ENCODE data around the gene ARFIP2. TPM values are rescaled to one million over a fixed set of nuclear protein-coding genes. Genes with fewer than 3 reads are reported as not detected.

ARFIP2 gene, protein sequence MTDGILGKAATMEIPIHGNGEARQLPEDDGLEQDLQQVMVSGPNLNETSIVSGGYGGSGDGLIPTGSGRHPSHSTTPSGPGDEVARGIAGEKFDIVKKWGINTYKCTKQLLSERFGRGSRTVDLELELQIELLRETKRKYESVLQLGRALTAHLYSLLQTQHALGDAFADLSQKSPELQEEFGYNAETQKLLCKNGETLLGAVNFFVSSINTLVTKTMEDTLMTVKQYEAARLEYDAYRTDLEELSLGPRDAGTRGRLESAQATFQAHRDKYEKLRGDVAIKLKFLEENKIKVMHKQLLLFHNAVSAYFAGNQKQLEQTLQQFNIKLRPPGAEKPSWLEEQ
- total RNA-seq: 46.3 and 51.5 TPM in 2 replicates

DNA sequence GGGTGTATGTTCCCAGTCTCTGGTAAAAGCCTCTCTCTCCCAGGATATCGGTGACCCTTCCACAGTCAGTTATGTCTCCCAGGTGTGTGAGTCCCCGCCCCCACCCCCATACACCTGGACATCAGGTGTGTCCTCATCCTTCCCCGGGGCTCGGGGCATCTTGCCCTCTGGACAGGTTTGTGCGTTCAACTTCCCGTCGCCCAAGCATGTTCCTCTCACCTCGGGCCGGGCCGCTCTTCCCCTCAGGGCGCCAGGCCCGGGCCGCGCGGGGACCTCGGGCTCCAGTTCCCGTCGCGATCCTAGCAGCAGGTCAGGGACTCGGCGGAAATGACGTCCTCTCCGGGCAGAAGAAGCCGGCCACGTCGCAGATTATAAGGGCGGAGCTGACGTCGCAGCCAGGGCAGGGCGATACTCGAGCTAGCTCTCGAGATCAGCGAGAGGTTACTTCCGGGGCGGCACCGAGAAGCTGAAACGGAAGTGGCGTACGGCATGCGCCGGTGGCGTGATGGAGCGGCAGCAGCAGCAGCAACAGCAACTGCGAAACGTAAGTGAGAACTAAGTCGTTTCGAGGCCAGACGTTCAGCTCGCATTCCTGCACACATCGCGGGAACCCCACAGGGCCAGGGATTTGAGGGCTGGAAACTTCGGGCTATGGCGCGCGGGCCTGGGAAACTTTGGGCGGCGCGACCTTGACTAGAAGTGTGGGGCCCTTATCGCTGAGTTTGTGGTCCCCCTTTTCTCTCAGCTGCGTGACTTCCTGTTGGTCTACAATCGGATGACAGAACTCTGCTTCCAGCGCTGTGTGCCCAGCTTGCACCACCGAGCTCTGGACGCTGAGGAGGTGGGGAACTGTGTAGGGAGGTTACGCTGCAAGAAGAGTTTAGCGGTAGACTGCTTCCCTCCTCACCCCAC is at the start of gene ARFIP2, which contains the start of gene TIMM10B:
TSS of gene ARFIP2 (minus strand) at position 320 of the 912 bp plus-strand sequence. CDS start 910 bp downstream, outside the sequence.
TSS of gene TIMM10B (plus strand) at position 490 of the 912 bp plus-strand sequence. CDS start at position 506, 16 bp downstream.

DNA sequence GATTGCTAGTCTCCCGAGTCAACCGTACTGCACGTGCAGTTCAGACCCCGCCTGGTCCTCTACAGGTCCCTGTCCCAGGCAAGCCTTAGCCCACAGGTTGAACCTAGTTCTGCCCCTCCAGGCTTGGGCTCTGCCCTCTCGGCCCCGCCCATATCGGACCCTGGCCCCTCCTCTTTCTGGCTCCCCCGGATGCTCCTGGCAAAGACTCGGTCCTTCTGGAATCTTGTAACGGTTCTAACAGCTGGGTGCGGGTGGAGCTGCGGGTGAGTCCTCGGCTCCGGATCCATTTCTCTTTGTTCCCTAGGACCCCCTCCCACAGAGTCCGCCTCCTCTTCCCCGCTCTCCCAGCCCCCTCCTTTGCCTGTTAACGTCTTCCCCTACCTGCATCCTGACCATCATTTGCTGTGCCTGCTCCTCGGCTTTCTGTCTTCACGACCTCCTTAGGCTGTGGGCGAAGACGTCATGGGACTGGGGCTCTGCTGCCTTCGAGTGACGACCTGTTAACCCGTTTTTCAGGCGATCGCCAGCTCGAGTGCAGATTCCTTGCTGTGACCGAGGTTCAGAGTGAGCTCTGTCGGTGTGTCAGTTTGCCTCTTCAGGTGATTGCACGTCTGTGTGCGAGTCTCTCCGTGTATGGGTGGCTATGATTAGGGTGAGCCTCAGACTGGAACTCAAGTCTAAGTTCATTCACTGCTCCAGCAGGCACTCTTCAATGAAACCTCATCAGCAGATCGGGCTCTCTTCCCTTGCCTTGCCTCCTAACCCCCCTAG is 16.1 kb upstream of the ARFIP2 start, which contains the start of gene DNHD1:
TSS of gene DNHD1 (plus strand) at position 212 of the 771 bp plus-strand sequence. CDS start 936 bp downstream, outside the sequence.

DNA sequence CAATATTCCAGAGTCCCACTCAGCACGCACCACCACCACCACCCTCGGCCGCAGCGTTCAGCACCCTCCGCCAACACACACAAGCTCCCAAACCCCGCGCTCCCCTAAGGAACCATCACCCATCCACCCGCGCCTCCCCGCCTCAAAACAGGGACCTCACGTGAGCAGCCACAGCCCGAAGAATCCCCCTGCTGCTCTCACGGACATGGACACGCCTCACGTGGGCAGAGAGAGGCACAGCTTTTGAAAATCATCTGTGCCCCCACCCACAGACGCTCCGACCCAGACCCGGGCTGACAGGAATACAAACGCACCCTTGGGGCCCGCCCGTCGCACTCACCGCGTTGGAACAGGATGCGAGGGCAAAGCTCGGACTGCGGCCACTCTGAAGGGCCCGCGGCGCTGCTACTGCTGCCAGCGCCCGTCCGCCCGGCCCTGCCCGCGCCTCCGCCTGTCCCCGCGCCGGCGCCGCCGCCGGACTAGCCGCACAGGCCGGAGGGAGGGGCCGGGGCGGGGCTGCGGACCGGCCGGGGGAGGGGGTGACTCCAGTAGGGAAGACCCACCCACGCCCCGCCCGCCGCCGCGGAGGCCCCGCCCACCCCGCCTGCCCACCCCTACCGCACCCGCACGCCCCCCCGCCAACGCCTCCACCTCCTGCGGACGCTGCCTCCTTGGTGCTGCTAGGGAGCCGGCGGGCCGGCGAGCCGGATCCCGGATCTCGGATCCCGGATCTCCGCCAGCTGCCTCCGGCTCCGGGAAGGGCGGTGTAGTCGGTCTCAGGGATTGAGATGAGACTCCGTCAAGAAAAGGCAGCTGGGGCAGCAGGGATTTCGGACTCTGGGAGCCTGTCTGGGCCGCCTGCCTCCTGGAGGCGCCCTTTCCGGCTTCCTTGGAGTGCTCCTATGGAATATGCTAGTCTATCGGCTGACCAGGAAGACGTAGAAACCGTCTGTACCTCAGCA is 7.4 kb downstream of the ARFIP2 start, which contains the start of gene TRIM3:
TSS of gene TRIM3 (minus strand) at position 491 of the 962 bp plus-strand sequence. CDS start 8,246 bp downstream, outside the sequence.

DNA sequence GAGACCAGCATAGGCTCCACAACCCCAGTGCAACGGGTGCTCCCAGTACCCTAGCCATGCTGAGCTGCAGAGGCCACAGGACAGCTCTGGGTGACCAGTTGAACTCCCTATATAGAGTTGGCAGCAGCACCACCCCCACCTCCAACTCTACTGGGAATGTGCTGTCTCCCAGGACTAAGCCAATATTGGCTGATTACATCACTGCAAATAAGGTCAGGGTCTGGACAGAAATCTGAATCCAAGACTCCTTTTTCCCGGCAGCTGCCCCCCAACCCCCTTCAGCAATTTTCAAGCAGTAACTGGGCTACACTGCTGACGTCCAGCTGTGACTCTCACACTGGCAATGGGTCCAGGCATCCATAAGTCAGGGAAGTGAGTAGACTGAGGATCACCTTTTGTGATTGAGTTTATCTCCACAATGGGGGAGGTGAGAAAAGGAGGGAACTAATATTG is 40.2 kb downstream of the ARFIP2 start, which contains the start of gene HPX:
TSS of gene HPX (minus strand) at position 82 of the 453 bp plus-strand sequence. CDS start at position 58, 24 bp downstream.

Other genes starting within 250 kb of the ARFIP2 start
- gene FHIP1B, start 246.7 kb downstream of the ARFIP2 start, total RNA-seq: 14.0 and 18.2 TPM in 2 replicates
- under 0.01 and 0.07 TPM in 2 replicates for gene CNGA4, start 242.2 kb downstream of the ARFIP2 start, total RNA-seq
- not detected in 2 replicates for gene CCKBR, start 221.5 kb downstream of the ARFIP2 start, total RNA-seq
- gene CAVIN3, start 160.8 kb downstream of the ARFIP2 start, total RNA-seq: 145 and 301 TPM in 2 replicates
- 21.8 and 25.4 TPM in 2 replicates for gene SMPD1, start 90.9 kb downstream of the ARFIP2 start, total RNA-seq
- 40.4 and 42.6 TPM in 2 replicates for gene APBB1, start 62.2 kb downstream of the ARFIP2 start, total RNA-seq
- gene HPX, start 40.3 kb downstream of the ARFIP2 start, total RNA-seq: 0.53 and 0.65 TPM in 2 replicates
- 16.1 and 16.6 TPM in 2 replicates for gene TRIM3, start 7.4 kb downstream of the ARFIP2 start, total RNA-seq
- 30.2 and 33.7 TPM in 2 replicates for gene TIMM10B, start 170 bp upstream of the ARFIP2 start, total RNA-seq
- 4.1 and 9.0 TPM in 2 replicates for gene DNHD1, start 15.9 kb upstream of the ARFIP2 start, total RNA-seq
- gene RRP8, start 122.3 kb upstream of the ARFIP2 start, total RNA-seq: 14.8 and 14.9 TPM in 2 replicates
- gene ILK, start 122.4 kb upstream of the ARFIP2 start, total RNA-seq: 126 and 143 TPM in 2 replicates
- 16.9 and 17.8 TPM in 2 replicates for gene TAF10, start 130.9 kb upstream of the ARFIP2 start, total RNA-seq
- 86.5 and 157 TPM in 2 replicates for gene TPP1, start 138.1 kb upstream of the ARFIP2 start, total RNA-seq
- gene DCHS1, start 174.5 kb upstream of the ARFIP2 start, total RNA-seq: 37.1 and 39.4 TPM in 2 replicates
- 56.4 and 62.0 TPM in 2 replicates for gene MRPL17, start 202.0 kb upstream of the ARFIP2 start, total RNA-seq